IMR-90 (cell line): Measurements from ENCODE around the gene HSF2.

ENCODE experiments used
- BHLHE40 ChIP-seq: fragments of 150-350 bp; IDR thresholded peaks from 2 replicates; pipeline ENCODE4 v1.6.1; 2016; ENCODE audit warnings: mild to moderate bottlenecking, low read depth, low read length
- CEBPB ChIP-seq: IDR thresholded peaks from 2 replicates; pipeline ENCODE4 v1.6.1; 2012; ENCODE audit warnings: low read depth, low read length, improper control_type of control experiment
- CTCF ChIP-seq: conservative IDR thresholded peaks from 2 replicates; pipeline ENCODE4 v1.5.1; 2012; ENCODE audit warnings: mild to moderate bottlenecking, low read depth, low read length, improper control_type of control experiment
- ELK1 ChIP-seq: fragments of 150-350 bp; IDR thresholded peaks from 2 replicates; pipeline ENCODE4 v1.6.1; 2016; ENCODE audit warnings: low read depth, mild to moderate bottlenecking, low read length, moderate library complexity, borderline replicate concordance
- FOS ChIP-seq: fragments of 150-350 bp; IDR thresholded peaks from 2 replicates; pipeline ENCODE4 v1.6.1; 2016; ENCODE audit warnings: low read depth, low read length
- MAFK ChIP-seq: IDR thresholded peaks from 2 replicates; pipeline ENCODE4 v1.6.1; 2012; ENCODE audit warnings: low read depth, low read length, improper control_type of control experiment
- MXI1 ChIP-seq: IDR thresholded peaks from 2 replicates; pipeline ENCODE4 v1.6.1; 2012; ENCODE audit warnings: low read depth, mild to moderate bottlenecking, low read length, moderate library complexity, borderline replicate concordance
- NFE2L2 ChIP-seq: fragments of 150-350 bp; IDR thresholded peaks from 2 replicates; pipeline ENCODE4 v1.6.1; 2016; ENCODE audit warnings: low read depth, mild to moderate bottlenecking, low read length
- POLR2A ChIP-seq: IDR thresholded peaks from 2 replicates; pipeline ENCODE4 v1.6.1; 2012; ENCODE audit warnings: mild to moderate bottlenecking, low read depth, low read length
- RAD21 ChIP-seq: IDR thresholded peaks from 2 replicates; pipeline ENCODE4 v1.6.1; 2012; ENCODE audit warnings: low read length, improper control_type of control experiment
- RCOR1 ChIP-seq: IDR thresholded peaks from 2 replicates; pipeline ENCODE4 v1.6.1; 2012; ENCODE audit warnings: mild to moderate bottlenecking, low read length, improper control_type of control experiment; ENCODE audit not compliant: insufficient replicate concordance
- SMC3 ChIP-seq: fragments of 150-350 bp; IDR thresholded peaks from 2 replicates; pipeline ENCODE4 v1.6.1; 2016; ENCODE audit warnings: low read depth, mild to moderate bottlenecking, antibody characterized with exemption, low read length, moderate library complexity
- TF ChIP-seq, protein P1 (sequence below): fragments of 150-350 bp; IDR thresholded peaks from 2 replicates; pipeline ENCODE4 v1.6.1; 2017; ENCODE audit warnings: mild to moderate bottlenecking, antibody characterized with exemption, low read length, low read depth

DNA sequence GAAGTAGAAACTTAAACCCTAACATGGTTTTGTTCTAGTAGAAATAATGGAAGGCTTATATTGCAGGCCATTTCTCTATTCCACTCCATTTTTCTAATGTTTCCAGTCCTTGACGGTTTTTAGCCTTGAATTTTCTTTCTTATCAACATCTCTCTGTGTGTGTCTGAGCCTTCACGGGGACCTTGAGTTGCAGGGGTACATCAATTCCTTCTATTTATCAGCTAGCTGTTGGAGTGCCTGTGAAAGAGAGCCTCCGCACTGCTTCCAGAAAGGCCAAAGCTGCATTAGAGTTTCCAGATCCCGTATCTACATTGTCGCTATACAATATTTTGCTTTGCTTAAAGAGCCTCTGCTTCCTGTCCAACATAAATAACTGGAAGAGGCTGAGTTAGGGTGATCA lies 5.4 kb upstream of the HSF2 start:
- TF ChIP-seq RCOR1 (no peak), POLR2A (no peak), CTCF (no peak), BHLHE40 (no peak), ELK1 (no peak), RAD21 (no peak), FOS (no peak), MXI1 (no peak), CEBPB (no peak), SMC3 (no peak), NFE2L2 (no peak), MAFK (no peak)
- TF ChIP-seq, protein P1, sequence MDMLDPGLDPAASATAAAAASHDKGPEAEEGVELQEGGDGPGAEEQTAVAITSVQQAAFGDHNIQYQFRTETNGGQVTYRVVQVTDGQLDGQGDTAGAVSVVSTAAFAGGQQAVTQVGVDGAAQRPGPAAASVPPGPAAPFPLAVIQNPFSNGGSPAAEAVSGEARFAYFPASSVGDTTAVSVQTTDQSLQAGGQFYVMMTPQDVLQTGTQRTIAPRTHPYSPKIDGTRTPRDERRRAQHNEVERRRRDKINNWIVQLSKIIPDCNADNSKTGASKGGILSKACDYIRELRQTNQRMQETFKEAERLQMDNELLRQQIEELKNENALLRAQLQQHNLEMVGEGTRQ, result no peak
